ENCODE results near the gene RALGPS2. TPM values are rescaled to one million over a fixed set of nuclear protein-coding genes. Genes with fewer than 3 reads are reported as not detected.
"Not testable (repeated sequence)": the region's sequence is repeated elsewhere in the genome, so short reads cannot be mapped to it uniquely, and the experiment has no call there.

RALGPS2 gene
- total RNA-seq, 2 experiments from 2014 or later: 91.6 to 102 TPM

DNA sequence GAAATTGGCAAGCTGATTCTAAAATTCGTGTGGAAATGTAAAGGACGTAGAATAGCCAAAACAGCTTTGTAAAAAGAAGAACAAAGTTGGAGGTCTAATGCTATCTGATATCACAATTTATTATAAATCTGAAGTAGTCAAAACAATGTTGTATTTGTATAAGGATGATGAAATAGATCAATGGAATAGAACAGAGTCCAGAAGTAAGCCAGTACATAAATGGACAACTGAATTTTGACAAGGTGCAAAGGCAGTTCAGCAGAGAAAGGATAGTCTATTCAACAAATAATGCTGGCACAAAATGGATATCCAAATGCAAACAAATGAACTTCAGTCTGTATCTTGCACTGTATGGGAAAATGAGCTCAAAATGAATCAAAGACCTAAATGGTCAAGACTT, 20.2 kb downstream of the RALGPS2 start:
- Histone ChIP-seq H3K36me3 (ENCODE audit: insufficient read depth, low read length) (peaks cover 97% of the 10 kb centered on the region), H2AFZ (ENCODE audit: low read length) (no peak overlapping the region), H4K20me1 (ENCODE audit: insufficient read depth, low read length) (peaks cover 1% of the 10 kb centered on the region; the same call in 1 of the 2 replicates), H3K27ac (ENCODE audit: low read depth, low read length, poor library complexity, severe bottlenecking) (no peak overlapping the region), H3K4me3 (ENCODE audit: low read depth, low read length, poor library complexity, severe bottlenecking) (no peak overlapping the region), H3K4me2 (ENCODE audit: low read length) (no peak overlapping the region), H3K79me2 (ENCODE audit: insufficient read depth, low read depth, low read length) (peaks cover 68% of the 10 kb centered on the region; the same call in 1 of the 2 replicates), H3K9me2 (ENCODE audit: insufficient read depth, low read length) (no peaks in the 10 kb centered on the region), H3K4me1 (ENCODE audit: insufficient read depth, low read length, poor library complexity, severe bottlenecking) (peaks cover 14% of the 10 kb centered on the region), H3K9me3 (ENCODE audit: low read length) (peaks cover 7% of the 10 kb centered on the region; the same call in 1 of the 2 replicates)
- no peak for DNase-seq (ENCODE audit: low spot score)
- BruUV-seq (replicated peaks): no TSS peak
- CTCF ChIA-PET (ENCODE audit: unreplicated experiment): no interaction called here
- TF ChIP-seq, protein P1, sequence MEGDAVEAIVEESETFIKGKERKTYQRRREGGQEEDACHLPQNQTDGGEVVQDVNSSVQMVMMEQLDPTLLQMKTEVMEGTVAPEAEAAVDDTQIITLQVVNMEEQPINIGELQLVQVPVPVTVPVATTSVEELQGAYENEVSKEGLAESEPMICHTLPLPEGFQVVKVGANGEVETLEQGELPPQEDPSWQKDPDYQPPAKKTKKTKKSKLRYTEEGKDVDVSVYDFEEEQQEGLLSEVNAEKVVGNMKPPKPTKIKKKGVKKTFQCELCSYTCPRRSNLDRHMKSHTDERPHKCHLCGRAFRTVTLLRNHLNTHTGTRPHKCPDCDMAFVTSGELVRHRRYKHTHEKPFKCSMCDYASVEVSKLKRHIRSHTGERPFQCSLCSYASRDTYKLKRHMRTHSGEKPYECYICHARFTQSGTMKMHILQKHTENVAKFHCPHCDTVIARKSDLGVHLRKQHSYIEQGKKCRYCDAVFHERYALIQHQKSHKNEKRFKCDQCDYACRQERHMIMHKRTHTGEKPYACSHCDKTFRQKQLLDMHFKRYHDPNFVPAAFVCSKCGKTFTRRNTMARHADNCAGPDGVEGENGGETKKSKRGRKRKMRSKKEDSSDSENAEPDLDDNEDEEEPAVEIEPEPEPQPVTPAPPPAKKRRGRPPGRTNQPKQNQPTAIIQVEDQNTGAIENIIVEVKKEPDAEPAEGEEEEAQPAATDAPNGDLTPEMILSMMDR (conservative IDR thresholded peaks at IDR 0.05; ENCODE audit: low read length): no peak
- no peak for TF ChIP-seq EZH2phosphoT487 (IDR thresholded peaks at IDR 0.05; ENCODE audit: borderline replicate concordance, low read depth, low read length)
- intact Hi-C loops (cut with micrococcal nuclease; ENCODE audit: unreplicated experiment): no loop called here
- POLR2A ChIA-PET: interaction anchor here (0.7 to 1.0 kb wide), 2 partner anchors 137 to 613 kb away, joined by 3 to 5 read pairs; no protein-coding TSS in a partner anchor

GRCh38 chr1:178746345-178746744, 21.3 kb downstream of the RALGPS2 start:
- TF ChIP-seq, protein P1 (conservative IDR thresholded peaks at IDR 0.05; ENCODE audit: low read length): no peak
- Histone ChIP-seq H3K4me1 (ENCODE audit: insufficient read depth, low read length, poor library complexity, severe bottlenecking) (peaks cover 25% of the 10 kb centered on the region), H3K4me3 (ENCODE audit: low read depth, low read length, poor library complexity, severe bottlenecking) (no peak overlapping the region), H3K27ac (ENCODE audit: low read depth, low read length, poor library complexity, severe bottlenecking) (no peak overlapping the region), H3K36me3 (ENCODE audit: insufficient read depth, low read length) (peaks cover 86% of the 10 kb centered on the region), H3K9me3 (ENCODE audit: low read length) (no peaks in the 10 kb centered on the region; the same call in 1 of the 2 replicates), H3K4me2 (ENCODE audit: low read length) (no peak overlapping the region), H3K9me2 (ENCODE audit: insufficient read depth, low read length) (no peaks in the 10 kb centered on the region), H4K20me1 (ENCODE audit: insufficient read depth, low read length) (no peaks in the 10 kb centered on the region), H3K79me2 (ENCODE audit: insufficient read depth, low read depth, low read length) (peaks cover 68% of the 10 kb centered on the region), H2AFZ (ENCODE audit: low read length) (no peak overlapping the region)
- intact Hi-C loops (cut with micrococcal nuclease; ENCODE audit: unreplicated experiment): no loop called here
- ChIA-PET CTCF (ENCODE audit: unreplicated experiment) (no interaction called here), POLR2A (no interaction called here)
- no TSS peak for BruUV-seq (replicated peaks)
- no peak for DNase-seq (ENCODE audit: low spot score)

GRCh38 chr1:178747361-178747760, 22.3 kb downstream of the RALGPS2 start:
- Histone ChIP-seq H3K79me2 (ENCODE audit: insufficient read depth, low read depth, low read length) (peaks cover 73% of the 10 kb centered on the region), H3K36me3 (ENCODE audit: insufficient read depth, low read length) (peaks cover 76% of the 10 kb centered on the region), H3K4me1 (ENCODE audit: insufficient read depth, low read length, poor library complexity, severe bottlenecking) (peaks cover 35% of the 10 kb centered on the region)
- H3K9me2 ChIP-seq (ENCODE audit: insufficient read depth, low read length); DNase-seq (ENCODE audit: low spot score); POLR2A ChIA-PET; H3K4me2 ChIP-seq (ENCODE audit: low read length); H3K9me3 ChIP-seq (ENCODE audit: low read length); intact Hi-C loops (cut with micrococcal nuclease; ENCODE audit: unreplicated experiment); H3K27ac ChIP-seq (ENCODE audit: low read depth, low read length, poor library complexity, severe bottlenecking); H3K4me3 ChIP-seq (ENCODE audit: low read depth, low read length, poor library complexity, severe bottlenecking); H4K20me1 ChIP-seq (ENCODE audit: insufficient read depth, low read length); BruUV-seq (replicated peaks); H2AFZ ChIP-seq (ENCODE audit: low read length); CTCF ChIA-PET (ENCODE audit: unreplicated experiment): not testable (repeated sequence)
